HepG2 (cell line): ENCODE data around the gene KRT36. TPM values are rescaled to one million over a fixed set of nuclear protein-coding genes. Genes with fewer than 3 reads are reported as not detected.

Experiments used
- ATAC-seq: fragments of 200-7000 bp; cut with Tn5 transposase; 3 replicates; pipeline ENCODE4 v1.9.1; 2020; ENCODE audit warnings: mild to moderate bottlenecking, moderate library complexity
- BruUV-seq: library from RNA; stranded (reverse); fragments of 400-500 nt; replicated peaks from 2 replicates; lab custom pipeline; 2021; lab: Mats Ljungman, UMichigan
- CTCF ChIA-PET: fragments of 300-600 bp; formaldehyde crosslinking; extraction: SDS; loops from one replicate; lab custom pipeline; 2021; ENCODE audit warnings: low total read pairs, inconsistent platforms, low intra/inter-chr PET ratio; lab: Yijun Ruan, JAX
- POLR2A ChIA-PET: fragments of 350-600 bp; sonication (Branson Sonifier 250); formaldehyde crosslinking; loops from one replicate; lab custom pipeline; 2020; ENCODE audit warnings: antibody characterized with exemption, inconsistent platforms; lab: Yijun Ruan, JAX
- DNase-seq: peaks from one replicate; pipeline ENCODE4 v3.0.0-alpha.2; 2015; ENCODE audit warnings: low spot score
- FAIRE-seq: peaks from 3 replicates; lab custom pipeline; 2011; peaks lifted over from hg19 to GRCh38; lab: Jason Lieb, UNC
- H2AFZ ChIP-seq: one replicate; pipeline ENCODE4 v1.6.1; 2011; ENCODE audit warnings: low read length, inconsistent platforms
- H3K27ac ChIP-seq: fragments of 300-600 bp; 3 replicates; pipeline ENCODE4 v1.8.0; 2011; ENCODE audit warnings: mixed run types, mild to moderate bottlenecking, mixed read lengths, low read length, inconsistent platforms; ENCODE audit not compliant: insufficient read depth; ENCODE audit errors: extremely low read length
- H3K27me3 ChIP-seq, 2 experiments: fragments of 200-600 bp in 1 of 2; 2 replicates in 1 of 2; 3 replicates in 1 of 2; pipeline versions ENCODE4 v1.6.0 to v1.8.0; 2011; ENCODE audit warnings: low read length in 2 of 2, mild to moderate bottlenecking in 2 of 2, moderate library complexity in 2 of 2, inconsistent platforms in 1 of 2; ENCODE audit not compliant: insufficient read depth in 2 of 2, control insufficient read depth in 1 of 2
- H3K36me3 ChIP-seq, 2 experiments: fragments of 200-600 bp in 1 of 2; replicated peaks in 1 of 2; 2 replicates in 1 of 2; 3 replicates in 1 of 2; pipeline versions ENCODE4 v1.5.1 to v1.8.0; 2011; ENCODE audit warnings: low read length in 2 of 2, inconsistent platforms in 1 of 2; ENCODE audit not compliant: insufficient read depth in 2 of 2, control insufficient read depth in 1 of 2
- H3K4me1 ChIP-seq: 2 replicates; pipeline ENCODE4 v1.5.1; 2012; ENCODE audit warnings: low read length, inconsistent platforms; ENCODE audit not compliant: insufficient read depth
- H3K4me2 ChIP-seq: 2 replicates; pipeline ENCODE4 v1.6.0; 2011; ENCODE audit warnings: low read depth, low read length, inconsistent platforms
- H3K4me3 ChIP-seq, 3 experiments: fragments of 200-600 bp in 1 of 3; sonication (generic), shearing (Covaris generic) in 1 of 3; replicated peaks in 1 of 3; 2 replicates each; pipeline ENCODE4 v1.5.1; 2011 to 2016; ENCODE audit warnings: low read length in 3 of 3, inconsistent platforms in 2 of 3, low read depth in 2 of 3, mild to moderate bottlenecking in 2 of 3, control low read depth in 1 of 3, mixed read lengths in 1 of 3; ENCODE audit not compliant: insufficient read depth in 1 of 3
- H3K79me2 ChIP-seq: one replicate; pipeline ENCODE4 v1.6.1; 2011; ENCODE audit warnings: low read length, inconsistent platforms; ENCODE audit not compliant: insufficient read depth
- H3K9ac ChIP-seq: 2 replicates; pipeline ENCODE4 v1.6.0; 2011; ENCODE audit warnings: mild to moderate bottlenecking, low read depth, low read length, inconsistent platforms; ENCODE audit not compliant: insufficient read depth
- H3K9me3 ChIP-seq: 2 replicates; pipeline ENCODE4 v1.5.1; 2012; ENCODE audit warnings: mild to moderate bottlenecking, low read length
- H4K20me1 ChIP-seq: 2 replicates; pipeline ENCODE4 v1.6.0; 2011; ENCODE audit warnings: inconsistent platforms, mild to moderate bottlenecking, low read length, moderate library complexity; ENCODE audit not compliant: insufficient read depth
- AHDC1 ChIP-seq: sonication (generic); formaldehyde crosslinking; IDR thresholded peaks from 2 replicates; pipeline ENCODE4 v1.5.1; 2020; ENCODE audit warnings: mild to moderate bottlenecking, missing genetic modification reagents, borderline replicate concordance
- FOXA3 ChIP-seq: IDR thresholded peaks from 2 replicates; pipeline ENCODE4 v1.6.1; 2016; ENCODE audit warnings: missing genetic modification reagents, missing compliant biosample characterization
- JARID2 ChIP-seq: sonication (generic); formaldehyde crosslinking; IDR thresholded peaks from 2 replicates; pipeline ENCODE4 v1.8.1; 2023; ENCODE audit warnings: missing genetic modification reagents, inconsistent platforms; ENCODE audit not compliant: insufficient replicate concordance
- KMT2A ChIP-seq: sonication (generic); formaldehyde crosslinking; IDR thresholded peaks from 2 replicates; pipeline ENCODE4 v1.4.0; 2020; ENCODE audit warnings: missing genetic modification reagents
- KMT2B ChIP-seq: IDR thresholded peaks from 2 replicates; pipeline ENCODE4 v1.6.1; 2016; ENCODE audit warnings: missing genetic modification reagents, missing compliant biosample characterization
- ONECUT2 ChIP-seq: sonication (generic); formaldehyde crosslinking; IDR thresholded peaks from 2 replicates; pipeline ENCODE4 v1.4.0; 2020; ENCODE audit warnings: missing genetic modification reagents
- PAWR ChIP-seq: sonication (generic); formaldehyde crosslinking; IDR thresholded peaks from 2 replicates; pipeline ENCODE4 v1.4.0; 2020; ENCODE audit warnings: missing genetic modification reagents, mild to moderate bottlenecking, borderline replicate concordance
- SIN3B ChIP-seq: fragments of 150-350 bp; IDR thresholded peaks from 2 replicates; pipeline ENCODE4 v1.6.1; 2014; ENCODE audit warnings: low read length
- TFDP1 ChIP-seq: IDR thresholded peaks from 2 replicates; pipeline ENCODE4 v1.6.1; 2016; ENCODE audit warnings: missing compliant biosample characterization, missing genetic modification reagents, borderline replicate concordance
- ZMAT5 ChIP-seq: sonication (generic); formaldehyde crosslinking; IDR thresholded peaks from 2 replicates; pipeline ENCODE4 v1.5.0; 2020; ENCODE audit warnings: mild to moderate bottlenecking, low read depth, missing genetic modification reagents, borderline replicate concordance
- ZNF296 ChIP-seq: sonication (generic); formaldehyde crosslinking; conservative IDR thresholded peaks from 2 replicates; pipeline ENCODE4 v1.5.0; 2020; ENCODE audit warnings: mild to moderate bottlenecking, missing genetic modification reagents
- ZNF841 ChIP-seq: sonication (generic); formaldehyde crosslinking; IDR thresholded peaks from 2 replicates; pipeline ENCODE4 v1.8.1; 2023; ENCODE audit warnings: missing genetic modification reagents, borderline replicate concordance
- WGBS: methylation state at CpG from one replicate; pipeline ENCODE4 v1.1.6; 2017; ENCODE audit warnings: low lambda C conversion rate; 5-methylcytosine and 5-hydroxymethylcytosine counted together
- in situ Hi-C: cut with HindIII; loops from 2 replicates; pipeline ENCODE4 v1.10.0; 2017; ENCODE audit warnings: low pct_unique_long_range_greater_than_20kb; ENCODE audit not compliant: extremely low pct_ligation_motif_present
- intact Hi-C: fragments of 100-400 bp; cut with micrococcal nuclease; formaldehyde crosslinking; loops from one replicate; pipeline ENCODE4 v1.10.0; 2022; ENCODE audit not compliant: unreplicated experiment
- polyA plus RNA-seq, 8 experiments: library from polyadenylated mRNA; depleted of rRNA in 3 of 8; stranded (reverse) in 7 of 8; unstranded in 1 of 8; fragments of >200 nt; fragmentation: Illumina TruSeq in 4 of 8; extraction: Trizol in 4 of 8; gene quantifications; 2 replicates each; pipeline versions ENCODE4 v1.2.1 to v1.2.3, GENCODE V29; 2011 to 2016; ENCODE audit warnings: low read depth in 4 of 8, missing spikeins in 1 of 8, mixed read lengths in 1 of 8; ENCODE audit not compliant: insufficient read depth in 1 of 8
- total RNA-seq, 5 experiments: library from RNA; depleted of rRNA; stranded (reverse); fragments of >200 nt; fragmentation: Illumina TruSeq; extraction: Trizol; gene quantifications; 2 replicates each; pipeline ENCODE4 v1.2.3, GENCODE V29; 2016; ENCODE audit warnings: low read depth in 1 of 5

The KRT36 gene
- total and polyA plus RNA-seq, 2 of the 13 experiments (the other 11 are each of a cell fraction or from before 2014, with no cell fraction given) = not detected

GRCh38 chr17:41539071-41539492 lies 49.4 kb upstream of the KRT36 start (continued):
- TF ChIP-seq FOXA3 (CRISPR knock-in tag) = peak; percentile 49; the same call in 1 of the 2 replicates
- TF ChIP-seq KMT2B = no peak
- TF ChIP-seq ONECUT2 = no peak
- TF ChIP-seq TFDP1 = 0 out of 2 replicates have a peak, but pooled peaks have one; percentile 21
- no peak for TF ChIP-seq PAWR (CRISPR knock-in tag)
- TF ChIP-seq ZNF841 (CRISPR knock-in tag) = no peak
- TF ChIP-seq ZNF296 = no peak

GRCh38 chr17:41538565-41538991 lies 48.9 kb upstream of the KRT36 start:
- CTCF ChIA-PET = no interaction called here
- Histone ChIP-seq H3K27ac (no peak overlapping the region), H3K79me2 (no peaks in the 10 kb centered on the region), H3K4me2 (no peak overlapping the region), H3K27me3 (peaks cover 2 to 12% of the 10 kb centered on the region in 2 experiments; a peak in 1 of 5 replicates), H3K4me3 (no peak overlapping the region), H4K20me1 (no peaks in the 10 kb centered on the region), H3K9me3 (no peaks in the 10 kb centered on the region), H3K9ac (no peak overlapping the region), H3K36me3 (no peaks in the 10 kb centered on the region), H2AFZ (no peak overlapping the region), H3K4me1 (peaks cover 70% of the 10 kb centered on the region)
- WGBS = 8% methylated on average over 5 of the region's 5 CpGs
- in situ Hi-C loops (no loop called here), intact Hi-C loops (loop anchor here (10.0 kb wide), 1 partner anchor 124 kb away; no protein-coding TSS in a partner anchor)
- POLR2A ChIA-PET = no interaction called here
- no peak for DNase-seq
- BruUV-seq = no TSS peak
- ATAC-seq = no peak
- no peak for FAIRE-seq
- TF ChIP-seq ZMAT5 (CRISPR knock-in tag) = no peak
- no peak for TF ChIP-seq JARID2 (CRISPR knock-in tag)
- TF ChIP-seq AHDC1 (CRISPR knock-in tag) = no peak
- no peak for TF ChIP-seq SIN3B
- 0 out of 2 replicates have a peak, but pooled peaks have one; percentile 9 for TF ChIP-seq KMT2A (CRISPR knock-in tag)
